A673 (cell line): Measurements from ENCODE around the gene TFDP2.

ENCODE experiments used
- CTCF ChIP-seq: fragments of 300-800, 200-600 bp; sonication (generic); conservative IDR thresholded peaks from 2 replicates; pipeline ENCODE4 v1.5.1; 2017; ENCODE audit warnings: low read depth, mild to moderate bottlenecking, antibody characterized with exemption, low read length, moderate library complexity, mixed read lengths
- EZH2 ChIP-seq: fragments of 200-600 bp; sonication (generic); IDR thresholded peaks from 2 replicates; pipeline ENCODE4 v1.6.1; 2017; ENCODE audit warnings: borderline replicate concordance, low read depth, mild to moderate bottlenecking, mixed read lengths, antibody characterized with exemption, low read length; ENCODE audit not compliant: poor library complexity, severe bottlenecking

- TF ChIP-seq CTCF: no peak
- TF ChIP-seq EZH2: no peak
These were observed 244.2 kb downstream of the TFDP2 start for GRCh38 chr3:141905129-141905528.
